Right lobe of liver (tissue), 6 donors: Measurements from ENCODE around the gene DLG2. TPM values are rescaled to one million over a fixed set of nuclear protein-coding genes. Genes with fewer than 3 reads are reported as not detected.

Experiments
- ATAC-seq, 4 donors: fragments of 200-7000 bp; cut with Tn5 transposase; one replicate each; pipeline ENCODE4 v1.9.1; 2020; ENCODE audit warnings: mild to moderate bottlenecking in 4 of 4, moderate library complexity in 4 of 4
- DNase-seq, 3 donors: peaks; one replicate each; pipeline ENCODE4 v3.0.0-alpha.2; 2020
- H3K27ac ChIP-seq, 3 donors: fragments of 200-600 bp; one replicate each; pipeline ENCODE4 v1.8.0; 2022
- H3K27me3 ChIP-seq, 2 donors: fragments of 200-600 bp; one replicate each; pipeline ENCODE4 v1.8.0; 2022
- H3K36me3 ChIP-seq, 4 donors: fragments of 200-600 bp; sonication (generic) in 1 of 4; one replicate each; pipeline versions ENCODE4 v1.5.1 to v1.8.0; 2017 to 2022; ENCODE audit warnings: control low read depth in 1 of 4
- H3K4me1 ChIP-seq, 4 donors: fragments of 200-600 bp; sonication (generic) in 1 of 4; one replicate each; pipeline versions ENCODE4 v1.5.1 to v1.8.0; 2017 to 2022; ENCODE audit warnings: control low read depth in 1 of 4
- H3K4me3 ChIP-seq, 3 donors: fragments of 200-600 bp; one replicate each; pipeline ENCODE4 v1.8.0; 2022
- H3K9me3 ChIP-seq, 4 donors: fragments of 200-600 bp; sonication (generic) in 1 of 4; one replicate each; pipeline versions ENCODE4 v1.5.1 to v1.8.0; 2017 to 2022; ENCODE audit warnings: control low read depth in 1 of 4
- POLR2A ChIP-seq: fragments of 450-650 bp; IDR thresholded peaks from one replicate; pipeline ENCODE4 v1.6.1; 2017; ENCODE audit warnings: antibody characterized with exemption, mild to moderate bottlenecking
- WGBS: methylation state at CpG from one replicate; pipeline ENCODE4 v1.1.6; 2018; ENCODE audit warnings: low coverage, low lambda C conversion rate; ENCODE audit not compliant: insufficient coverage; ENCODE audit errors: missing lambda C conversion rate; 5-methylcytosine and 5-hydroxymethylcytosine counted together
- intact Hi-C, 2 donors: fragments of 100-400 bp; cut with DNase I; formaldehyde crosslinking; loops; one replicate each; pipeline versions ENCODE4 v1.11.2 to v1.14.1; 2022
- total RNA-seq, 6 experiments: library from RNA; depleted of rRNA in 2 of 6; stranded (reverse); fragments of >200 nt in 2 of 6; fragmentation: NEBNext Ultra II Directional in 3 of 6; extraction: Animal tissue kit (Norgen Biotek cat#: 25700) in 3 of 6; gene quantifications; one replicate each; pipeline versions ENCODE4 v1.1.0 to v1.2.4, GENCODE V29; 2016 to 2023
- TF ChIP-seq, protein P1 (sequence below), 4 donors: fragments of 200-600 bp in 3 of 4; fragments of 450-650 bp in 1 of 4; IDR thresholded peaks; one replicate each; pipeline versions ENCODE4 v1.5.1 to v1.8.0; 2016 to 2022; ENCODE audit warnings: antibody characterized with exemption in 4 of 4, mild to moderate bottlenecking in 2 of 4
- donor health status: DM: no; HTN: yes; CAD: no.
- donor health status: DM: no; HTN: no; CAD: no.
- donor health status: DM: no; HTN: no; CAD: no.
- donor health status: DM: no; HTN: yes; CAD: no.
- donor health status: DM: no; HTN: yes; CAD: no.

The DLG2 gene
- total RNA-seq, 6 experiments from 2014 or later, result 1.2 to 6.4 (median 2.5) TPM

DNA sequence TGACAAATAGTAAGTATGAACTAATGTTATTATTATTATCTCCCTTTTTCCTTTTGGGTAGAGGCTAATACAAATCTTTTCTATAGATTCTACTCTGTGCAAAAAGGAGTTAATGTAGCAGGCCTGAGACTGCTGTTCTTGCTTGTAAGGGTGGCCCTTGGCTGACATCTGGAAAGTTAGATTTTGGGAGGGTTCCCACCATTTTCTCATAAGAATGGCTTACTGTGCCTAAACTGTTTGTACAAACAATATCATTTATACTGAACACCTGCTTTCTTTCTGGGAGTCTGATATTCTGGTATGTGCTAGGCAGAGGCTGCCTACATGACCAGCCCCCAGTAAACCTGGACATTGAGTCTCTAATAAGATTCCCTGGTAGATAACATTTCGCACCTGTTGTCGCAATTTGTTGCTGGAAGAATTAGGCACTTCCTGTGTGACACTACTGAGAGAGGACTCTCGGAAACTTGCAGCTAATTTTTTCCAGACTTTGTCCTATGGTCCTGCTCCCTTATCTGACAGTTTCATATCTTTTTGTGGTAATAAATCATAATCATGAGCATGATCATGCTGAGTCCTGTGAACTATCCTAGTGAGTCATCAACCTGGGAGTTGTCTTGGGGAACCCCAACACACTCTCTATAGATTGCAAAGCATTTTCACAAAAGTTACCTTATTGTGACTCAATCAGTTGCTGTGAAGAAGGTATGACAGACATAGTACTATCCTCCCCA lies 2083.3 kb downstream of the DLG2 start:
- intact Hi-C loops, result no loop called here
- Histone ChIP-seq H3K27ac (no peak overlapping the region), H3K27me3 (no peaks in the 10 kb centered on the region), H3K36me3 (no peaks in the 10 kb centered on the region), H3K4me1 (no peaks in the 10 kb centered on the region), H3K9me3 (no peaks in the 10 kb centered on the region), H3K4me3 (no peak overlapping the region)
- DNase-seq (no peak), ATAC-seq (no peak)
- TF ChIP-seq, protein P1, sequence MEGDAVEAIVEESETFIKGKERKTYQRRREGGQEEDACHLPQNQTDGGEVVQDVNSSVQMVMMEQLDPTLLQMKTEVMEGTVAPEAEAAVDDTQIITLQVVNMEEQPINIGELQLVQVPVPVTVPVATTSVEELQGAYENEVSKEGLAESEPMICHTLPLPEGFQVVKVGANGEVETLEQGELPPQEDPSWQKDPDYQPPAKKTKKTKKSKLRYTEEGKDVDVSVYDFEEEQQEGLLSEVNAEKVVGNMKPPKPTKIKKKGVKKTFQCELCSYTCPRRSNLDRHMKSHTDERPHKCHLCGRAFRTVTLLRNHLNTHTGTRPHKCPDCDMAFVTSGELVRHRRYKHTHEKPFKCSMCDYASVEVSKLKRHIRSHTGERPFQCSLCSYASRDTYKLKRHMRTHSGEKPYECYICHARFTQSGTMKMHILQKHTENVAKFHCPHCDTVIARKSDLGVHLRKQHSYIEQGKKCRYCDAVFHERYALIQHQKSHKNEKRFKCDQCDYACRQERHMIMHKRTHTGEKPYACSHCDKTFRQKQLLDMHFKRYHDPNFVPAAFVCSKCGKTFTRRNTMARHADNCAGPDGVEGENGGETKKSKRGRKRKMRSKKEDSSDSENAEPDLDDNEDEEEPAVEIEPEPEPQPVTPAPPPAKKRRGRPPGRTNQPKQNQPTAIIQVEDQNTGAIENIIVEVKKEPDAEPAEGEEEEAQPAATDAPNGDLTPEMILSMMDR (IDR thresholded peaks at IDR 0.05), result no peak
- no peak for TF ChIP-seq POLR2A
- no CpG with 5 or more reads among the region's 3 CpGs for WGBS

DNA sequence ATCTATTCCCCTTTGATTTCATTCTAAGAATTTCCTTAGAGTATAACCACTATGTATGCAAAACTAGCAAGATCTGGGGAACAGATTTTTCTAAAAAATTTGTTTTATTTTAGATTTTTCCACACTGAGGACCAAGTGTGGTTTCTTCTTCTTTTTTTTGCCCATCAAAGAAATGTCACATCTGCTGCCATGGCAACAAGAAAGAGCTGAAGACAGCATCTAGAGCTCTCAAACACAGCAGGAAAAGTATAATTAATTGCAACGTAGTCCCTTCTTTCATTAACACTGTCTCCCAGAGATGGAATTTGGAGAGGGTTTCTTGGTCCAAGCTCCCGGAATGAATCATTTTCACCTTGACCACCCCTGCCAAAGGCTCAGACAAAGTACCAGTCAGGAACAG lies 2084.3 kb downstream of the DLG2 start:
- ATAC-seq (no peak), DNase-seq (no peak)
- H3K4me1 ChIP-seq, result no peaks in the 10 kb centered on the region
- H3K36me3 ChIP-seq, result no peaks in the 10 kb centered on the region
- H3K27me3 ChIP-seq, result no peaks in the 10 kb centered on the region
- no peak overlapping the region for H3K27ac ChIP-seq
- no peak for TF ChIP-seq POLR2A
- TF ChIP-seq, protein P1 (IDR thresholded peaks at IDR 0.05), result no peak
- no peaks in the 10 kb centered on the region for H3K9me3 ChIP-seq
- no peak overlapping the region for H3K4me3 ChIP-seq
- intact Hi-C loops, result no loop called here
- WGBS, result 82% methylated on average over 2 of the region's 2 CpGs

- DNase-seq (no peak), ATAC-seq (no peak)
- H3K4me3 ChIP-seq, result no peak overlapping the region
- no peaks in the 10 kb centered on the region for H3K4me1 ChIP-seq
- H3K27ac ChIP-seq, result no peak overlapping the region
- no peaks in the 10 kb centered on the region for H3K27me3 ChIP-seq
- H3K9me3 ChIP-seq, result no peaks in the 10 kb centered on the region
- intact Hi-C loops, result no loop called here
- no peaks in the 10 kb centered on the region for H3K36me3 ChIP-seq
- TF ChIP-seq, protein P1 (IDR thresholded peaks at IDR 0.05), result no peak
- no peak for TF ChIP-seq POLR2A
These were observed 2086.4 kb downstream of the DLG2 start for GRCh38 chr11:83540728-83541127.

- no peak overlapping the region for H3K4me3 ChIP-seq
- no peak for TF ChIP-seq POLR2A
- TF ChIP-seq, protein P1 (IDR thresholded peaks at IDR 0.05), result no peak
- intact Hi-C loops, result no loop called here
- H3K36me3 ChIP-seq, result no peaks in the 10 kb centered on the region
- DNase-seq, result no peak
- ATAC-seq, result no peak
- H3K9me3 ChIP-seq, result no peaks in the 10 kb centered on the region
- H3K27me3 ChIP-seq, result no peaks in the 10 kb centered on the region
- H3K27ac ChIP-seq, result no peak overlapping the region
- H3K4me1 ChIP-seq, result no peaks in the 10 kb centered on the region
- 74% methylated on average over 3 of the region's 5 CpGs for WGBS
These were observed 2086.9 kb downstream of the DLG2 start for GRCh38 chr11:83540112-83540675.
